Erythroblast (primary cell): Measurements from ENCODE around the gene EHBP1.

Source experiments
- DNase-seq, 2 experiments: peaks; one replicate each; lab custom pipeline; 2025; lab: John Stamatoyannopoulos, UW
- GATA1 ChIP-seq: IDR thresholded peaks from 2 replicates; pipeline ENCODE4 v1.6.1; 2011; ENCODE audit warnings: low read depth, mild to moderate bottlenecking, control low read depth, low read length, moderate library complexity
- POLR2A ChIP-seq: IDR thresholded peaks from 2 replicates; pipeline ENCODE4 v1.6.1; 2011; ENCODE audit warnings: mild to moderate bottlenecking, low read length

Gene EHBP1

DNA sequence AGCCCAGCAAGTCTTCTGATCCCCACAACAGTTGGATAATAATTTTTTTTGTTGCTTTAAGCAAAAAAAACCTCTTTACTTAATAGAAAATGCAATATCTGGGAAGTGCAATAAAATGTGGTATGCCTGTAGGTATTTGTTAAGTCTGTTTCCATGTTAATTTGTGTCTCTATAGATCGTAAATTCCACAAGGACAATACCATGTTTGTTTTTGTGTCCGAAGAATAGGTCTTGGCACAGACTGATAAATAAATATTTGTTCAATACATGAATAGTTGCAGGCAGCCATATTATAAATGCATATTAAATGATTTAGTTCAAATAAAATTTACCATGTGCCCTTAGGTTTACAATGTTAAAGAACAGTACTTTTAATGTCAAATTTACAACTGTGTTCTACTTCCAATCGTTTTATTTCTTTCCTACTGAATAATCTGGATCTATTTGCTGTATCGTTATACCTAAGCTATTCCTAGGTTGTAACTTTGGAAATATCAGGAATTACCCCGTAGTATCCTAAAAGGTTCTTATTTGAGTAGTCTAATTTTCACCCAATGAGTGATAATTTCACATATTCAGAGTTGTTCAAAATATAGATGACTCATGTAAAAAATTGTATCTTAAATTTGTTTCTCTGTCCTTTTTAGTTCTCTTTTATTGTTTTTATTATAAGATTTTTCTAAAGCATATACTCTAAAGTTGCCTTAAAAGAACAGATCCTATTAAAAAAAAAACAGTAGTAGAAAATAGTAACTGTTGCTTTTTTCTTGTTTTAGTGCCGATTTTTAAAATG, 151.8 kb downstream of the EHBP1 start:
- no peak for DNase-seq

DNA sequence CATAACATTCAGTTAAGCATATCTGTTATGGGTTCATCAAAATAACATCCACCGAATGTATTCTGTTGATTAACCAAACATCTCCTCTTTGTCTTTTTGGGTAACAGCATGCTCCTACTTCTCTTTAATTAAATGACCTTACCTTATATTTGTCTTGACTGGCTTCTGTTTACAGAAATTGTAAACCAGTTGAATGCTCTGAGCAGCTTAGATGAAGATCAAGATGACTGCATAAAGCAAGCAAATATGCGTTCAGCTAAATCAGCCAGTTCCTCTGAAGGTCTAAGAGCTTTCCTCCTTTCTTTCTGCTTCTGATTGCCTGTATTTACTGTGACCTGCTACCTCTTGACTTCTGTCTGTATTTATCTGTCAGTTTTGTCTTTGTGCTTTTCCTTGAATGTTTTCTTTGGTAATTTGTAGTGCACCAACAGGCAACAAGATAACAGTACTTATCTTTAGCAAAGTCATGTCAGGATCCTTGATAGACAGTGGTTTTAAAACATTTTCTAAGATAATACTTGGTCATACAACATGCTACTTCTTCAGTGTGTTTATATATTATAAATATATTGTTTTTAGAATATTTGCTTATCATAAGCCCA, 152.8 kb downstream of the EHBP1 start:
- TF ChIP-seq GATA1 = no peak
- TF ChIP-seq POLR2A = no peak

More for the DNA sequence above, 151.8 kb downstream of the EHBP1 start:
- TF ChIP-seq POLR2A (no peak), GATA1 (no peak)

DNA sequence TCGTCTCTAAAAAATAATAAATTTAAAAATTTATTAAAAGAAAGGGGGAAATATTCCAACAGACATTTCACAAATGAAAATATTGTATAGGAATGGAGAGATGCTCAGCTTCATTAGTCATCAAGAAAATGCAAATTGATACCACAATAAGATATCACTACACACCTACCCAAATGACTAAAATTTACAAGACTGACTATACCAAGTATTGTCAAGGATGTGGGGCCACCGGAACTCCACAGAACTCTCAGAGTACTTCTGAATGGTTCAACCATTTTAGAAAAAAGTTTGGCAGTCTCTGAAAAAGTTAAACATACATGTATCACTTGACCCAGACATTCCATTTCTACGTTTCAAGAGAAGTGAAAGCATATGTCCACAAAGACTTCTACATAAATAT, 163.4 kb downstream of the EHBP1 start:
- DNase-seq = no peak
- no peak for TF ChIP-seq GATA1
- no peak for TF ChIP-seq POLR2A

More for the DNA sequence above, 152.8 kb downstream of the EHBP1 start:
- peak; percentile 49 to 77 for DNase-seq

GRCh38 chr2:62870966-62871365, 165.5 kb downstream of the EHBP1 start:
- TF ChIP-seq GATA1 (no peak), POLR2A (no peak)
- no peak for DNase-seq

DNA sequence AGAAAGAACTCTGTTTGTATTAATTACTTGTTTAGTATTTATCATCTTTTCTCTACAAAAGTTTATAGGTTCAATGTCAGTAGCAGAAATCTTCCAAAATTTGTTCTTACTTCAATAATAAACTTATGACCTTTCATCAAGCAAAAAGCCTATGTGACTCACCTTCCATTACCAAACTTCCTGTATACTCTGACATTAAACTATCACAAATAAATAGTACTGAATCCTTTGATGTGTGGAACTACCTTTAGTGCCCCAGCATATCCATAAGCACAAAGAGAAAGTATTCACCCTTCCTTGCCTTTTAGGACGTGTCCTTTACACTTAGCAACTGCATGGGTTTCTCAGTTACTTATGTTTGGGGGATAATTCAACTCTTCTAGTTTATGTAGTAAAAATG, 166.0 kb downstream of the EHBP1 start:
- no peak for DNase-seq
- no peak for TF ChIP-seq GATA1
- TF ChIP-seq POLR2A = no peak

DNA sequence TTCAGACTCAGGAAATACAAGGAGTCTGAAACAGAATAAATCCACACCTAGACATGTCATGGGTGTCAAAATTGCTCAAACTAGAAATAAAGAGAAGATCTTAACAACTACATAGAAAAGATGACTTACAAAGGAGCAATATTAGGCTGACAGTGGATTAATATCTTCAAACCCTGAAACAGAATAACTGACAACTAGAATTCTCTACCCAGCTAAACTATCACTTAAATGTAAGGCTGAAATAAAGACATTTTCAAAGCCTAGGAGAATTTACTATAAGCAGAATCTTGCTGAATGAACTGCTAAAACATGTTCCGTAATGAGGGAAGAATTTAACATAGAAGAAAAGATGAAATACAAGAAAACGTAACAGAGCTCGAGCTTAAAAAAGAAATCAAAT, 168.1 kb downstream of the EHBP1 start:
- TF ChIP-seq GATA1 (no peak), POLR2A (no peak)
- DNase-seq = no peak

- DNase-seq = no peak
- TF ChIP-seq POLR2A (no peak), GATA1 (no peak)
These were observed 169.4 kb downstream of the EHBP1 start for GRCh38 chr2:62874881-62875383.

- DNase-seq = no peak
- TF ChIP-seq GATA1 = no peak
- no peak for TF ChIP-seq POLR2A
These were observed 175.8 kb downstream of the EHBP1 start for GRCh38 chr2:62881162-62881795.

GRCh38 chr2:62883629-62884028, 178.1 kb downstream of the EHBP1 start:
- DNase-seq = no peak
- TF ChIP-seq POLR2A (no peak), GATA1 (no peak)

DNA sequence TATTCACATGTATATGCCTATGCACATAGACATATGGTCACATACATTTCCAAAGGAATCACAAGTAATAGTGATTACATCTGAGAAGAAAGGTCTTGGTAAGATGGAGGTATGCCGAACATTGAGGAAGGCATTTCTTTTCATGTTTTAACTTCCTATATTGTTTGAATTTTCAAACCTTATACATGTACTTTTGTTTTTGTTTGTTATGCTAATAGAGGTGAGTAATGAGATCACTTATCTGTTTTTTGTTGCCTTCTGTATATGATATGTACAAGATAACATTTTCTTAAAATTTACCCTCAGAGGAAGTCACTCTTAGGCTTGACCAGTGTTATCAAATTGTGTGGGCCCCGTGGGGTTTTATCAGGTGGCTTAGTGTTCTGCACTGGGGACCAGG, 178.6 kb downstream of the EHBP1 start:
- DNase-seq = no peak
- TF ChIP-seq POLR2A = no peak
- TF ChIP-seq GATA1 = no peak

DNA sequence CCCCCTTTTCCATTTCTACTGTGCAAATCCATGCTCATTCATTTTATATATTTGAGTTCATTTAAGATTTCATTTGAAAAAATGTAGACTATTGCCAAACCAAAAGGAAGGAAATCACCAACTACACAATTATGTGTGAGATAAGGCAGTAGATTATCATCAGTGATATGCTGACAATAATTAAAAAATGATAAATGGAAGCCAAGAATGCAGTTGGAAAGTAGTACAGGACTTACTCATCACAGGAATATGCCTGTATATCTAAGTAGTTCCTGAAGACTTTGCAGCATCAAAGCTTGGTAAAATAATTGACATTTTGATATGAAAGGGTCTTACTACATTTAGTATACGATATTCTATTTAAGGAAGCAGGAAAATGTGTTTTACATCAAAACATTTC, 179.0 kb downstream of the EHBP1 start:
- DNase-seq = no peak
- no peak for TF ChIP-seq POLR2A
- TF ChIP-seq GATA1 = no peak

GRCh38 chr2:62894966-62895631, 189.6 kb downstream of the EHBP1 start:
- TF ChIP-seq GATA1 = no peak
- TF ChIP-seq POLR2A = no peak
- no peak for DNase-seq

- no peak for TF ChIP-seq POLR2A
- TF ChIP-seq GATA1 = no peak
- DNase-seq = no peak
These were observed 190.1 kb downstream of the EHBP1 start for GRCh38 chr2:62895632-62896009.
